H9 (cell line): ENCODE measurements around the gene FTO. TPM values are rescaled to one million over a fixed set of nuclear protein-coding genes. Genes with fewer than 3 reads are reported as not detected.

ENCODE experiments used
- DNase-seq: peaks from one replicate; pipeline ENCODE4 v3.0.0-alpha.2; 2017
- H2AFZ ChIP-seq: one replicate; pipeline ENCODE4 v1.6.1; 2013; ENCODE audit warnings: mild to moderate bottlenecking, low read length, control low read depth, moderate library complexity
- H2AK5ac ChIP-seq: 2 replicates; pipeline ENCODE4 v1.6.1; 2013; ENCODE audit warnings: low read length, control low read depth, mixed read lengths; ENCODE audit not compliant: insufficient read length
- H2BK120ac ChIP-seq: one replicate; pipeline ENCODE4 v1.6.1; 2013; ENCODE audit warnings: low read depth, mild to moderate bottlenecking, low read length, control low read depth, inconsistent platforms; ENCODE audit not compliant: poor library complexity, severe bottlenecking
- H2BK12ac ChIP-seq: 2 replicates; pipeline ENCODE4 v1.6.1; 2013; ENCODE audit warnings: low read length, control low read depth, mixed read lengths, low read depth; ENCODE audit not compliant: insufficient read length
- H2BK15ac ChIP-seq: 2 replicates; pipeline ENCODE4 v1.6.1; 2013; ENCODE audit warnings: low read depth, low read length, control low read depth
- H2BK20ac ChIP-seq: one replicate; pipeline ENCODE4 v1.6.1; 2013; ENCODE audit warnings: low read depth, mild to moderate bottlenecking, low read length, control low read depth, inconsistent platforms; ENCODE audit not compliant: poor library complexity, severe bottlenecking
- H2BK5ac ChIP-seq: 2 replicates; pipeline ENCODE4 v1.6.1; 2013; ENCODE audit warnings: low read length, control low read depth, mixed read lengths; ENCODE audit not compliant: insufficient read length
- H3K14ac ChIP-seq: 2 replicates; pipeline ENCODE4 v1.6.1; 2013; ENCODE audit warnings: low read length, control low read depth; ENCODE audit not compliant: insufficient read depth
- H3K18ac ChIP-seq: 2 replicates; pipeline ENCODE4 v1.6.1; 2013; ENCODE audit warnings: low read depth, mild to moderate bottlenecking, mixed read lengths, low read length, control low read depth; ENCODE audit not compliant: insufficient read length
- H3K23ac ChIP-seq: 2 replicates; pipeline ENCODE4 v1.6.1; 2013; ENCODE audit warnings: low read length, control low read depth, mixed read lengths, low read depth; ENCODE audit not compliant: insufficient read length
- H3K23me2 ChIP-seq: 2 replicates; pipeline ENCODE4 v1.6.1; 2013; ENCODE audit warnings: low read depth, mild to moderate bottlenecking, mixed read lengths, low read length, control low read depth; ENCODE audit not compliant: insufficient read length, poor library complexity, severe bottlenecking
- H3K27ac ChIP-seq: 2 replicates; pipeline ENCODE4 v1.5.1; 2013; ENCODE audit warnings: low read length, control low read depth, mixed read lengths, low read depth; ENCODE audit not compliant: insufficient read length
- H3K27me3 ChIP-seq: 2 replicates; pipeline ENCODE4 v1.6.1; 2013; ENCODE audit warnings: low read length, control low read depth, inconsistent platforms; ENCODE audit not compliant: insufficient read depth
- H3K4ac ChIP-seq: 2 replicates; pipeline ENCODE4 v1.6.1; 2013; ENCODE audit warnings: low read depth, mild to moderate bottlenecking, control low read depth, inconsistent platforms, low read length, moderate library complexity
- H3K4me1 ChIP-seq: 2 replicates; pipeline ENCODE4 v1.6.1; 2013; ENCODE audit warnings: low read length, control low read depth, inconsistent platforms; ENCODE audit not compliant: insufficient read depth
- H3K4me2 ChIP-seq: 2 replicates; pipeline ENCODE4 v1.6.1; 2013; ENCODE audit warnings: low read length, control low read depth, mixed read lengths; ENCODE audit not compliant: insufficient read length, insufficient read depth
- H3K56ac ChIP-seq: 2 replicates; pipeline ENCODE4 v1.6.1; 2013; ENCODE audit warnings: low read depth, mild to moderate bottlenecking, mixed read lengths, low read length, control low read depth; ENCODE audit not compliant: insufficient read length
- H3K79me1 ChIP-seq: 2 replicates; pipeline ENCODE4 v1.6.1; 2013; ENCODE audit warnings: low read depth, mild to moderate bottlenecking, moderate library complexity, low read length, control low read depth, inconsistent platforms; ENCODE audit not compliant: insufficient read depth, poor library complexity, severe bottlenecking
- H3K79me2 ChIP-seq: 2 replicates; pipeline ENCODE4 v1.6.1; 2013; ENCODE audit warnings: low read length, control low read depth, inconsistent platforms; ENCODE audit not compliant: insufficient read depth
- H3K9ac ChIP-seq: 2 replicates; pipeline ENCODE4 v1.6.1; 2013; ENCODE audit warnings: low read length, control low read depth, mixed read lengths; ENCODE audit not compliant: insufficient read length; ENCODE audit errors: extremely low read depth
- H3K9me3 ChIP-seq: one replicate; pipeline ENCODE4 v1.6.1; 2013; ENCODE audit warnings: low read depth, low read length, inconsistent platforms; ENCODE audit not compliant: control insufficient read depth
- H3T11ph ChIP-seq: one replicate; pipeline ENCODE4 v1.6.1; 2013; ENCODE audit warnings: mild to moderate bottlenecking, low read length, control low read depth, inconsistent platforms
- H4K20me1 ChIP-seq: one replicate; pipeline ENCODE4 v1.6.1; 2013; ENCODE audit not compliant: control insufficient read depth, insufficient read length, insufficient read depth
- H4K5ac ChIP-seq: 2 replicates; pipeline ENCODE4 v1.6.1; 2013; ENCODE audit warnings: low read depth, mild to moderate bottlenecking, mixed read lengths, low read length, control low read depth; ENCODE audit not compliant: insufficient read length
- H4K8ac ChIP-seq: replicated peaks from 2 replicates; pipeline ENCODE4 v1.6.1; 2013; ENCODE audit warnings: low read length, control low read depth, mixed read lengths, low read depth; ENCODE audit not compliant: insufficient read length
- H4K91ac ChIP-seq: 2 replicates; pipeline ENCODE4 v1.6.1; 2013; ENCODE audit warnings: low read depth, mild to moderate bottlenecking, moderate library complexity, mixed read lengths, low read length, control low read depth; ENCODE audit not compliant: insufficient read length
- H3K27ac Mint-ChIP-seq, 3 experiments: 2 replicates in 2 of 3; 3 replicates in 1 of 3; pipeline ENCODE4 v1.8.0; 2020 to 2021; ENCODE audit warnings: mixed read lengths in 3 of 3, mild to moderate bottlenecking in 1 of 3, moderate library complexity in 1 of 3
- H3K27me3 Mint-ChIP-seq: 2 replicates; pipeline ENCODE4 v1.8.0; 2021; ENCODE audit warnings: low read depth, mild to moderate bottlenecking, moderate library complexity, mixed read lengths
- H3K36me3 Mint-ChIP-seq, 3 experiments: 2 replicates in 2 of 3; 3 replicates in 1 of 3; pipeline ENCODE4 v1.8.0; 2020 to 2021; ENCODE audit warnings: low read depth in 3 of 3, mixed read lengths in 3 of 3; ENCODE audit not compliant: insufficient read depth in 1 of 3
- H3K4me1 Mint-ChIP-seq, 2 experiments: 2 replicates each; pipeline ENCODE4 v1.8.0; 2020; ENCODE audit warnings: mixed read lengths in 2 of 2
- H3K4me3 Mint-ChIP-seq, 2 experiments: 2 replicates in 1 of 2; 3 replicates in 1 of 2; pipeline ENCODE4 v1.8.0; 2020 to 2021; ENCODE audit warnings: mild to moderate bottlenecking in 2 of 2, mixed read lengths in 2 of 2, moderate library complexity in 1 of 2
- H3K9me3 Mint-ChIP-seq, 2 experiments: 2 replicates in 1 of 2; 3 replicates in 1 of 2; pipeline ENCODE4 v1.8.0; 2020; ENCODE audit warnings: mild to moderate bottlenecking in 2 of 2, mixed read lengths in 2 of 2, moderate library complexity in 1 of 2
- WGBS: extraction: QIAGEN DNeasy Blood & Tissue Kit; methylation state at CpG from one replicate; pipeline ENCODE4 v1.1.7; 2013; ENCODE audit warnings: missing lambda C conversion rate, low lambda C conversion rate, mixed read lengths; ENCODE audit not compliant: insufficient read length; ENCODE audit errors: extremely low coverage; 5-methylcytosine and 5-hydroxymethylcytosine counted together
- total RNA-seq: library from RNA; stranded (reverse); gene quantifications from 2 replicates; pipeline ENCODE4 v1.2.1, GENCODE V29; 2021
- TF ChIP-seq, protein P1 (sequence below): fragments of 200-600 bp; sonication (generic); conservative IDR thresholded peaks from 3 replicates; pipeline ENCODE4 v1.8.0; 2021; ENCODE audit warnings: antibody characterized with exemption, mild to moderate bottlenecking

The FTO gene
- total RNA-seq, 1 experiment from 2014 or later: 67.9 TPM

- H3K4me3 Mint-ChIP-seq: no peak overlapping the region
- H4K8ac ChIP-seq: no peak overlapping the region
- DNase-seq: no peak
- H3K27me3 Mint-ChIP-seq: no peaks in the 10 kb centered on the region; the same call in 1 of the 2 replicates
- H2BK12ac ChIP-seq: no peak overlapping the region
- H4K20me1 ChIP-seq: no peaks in the 10 kb centered on the region
- H2AK5ac ChIP-seq: no peak overlapping the region
- H3K79me1 ChIP-seq: no peaks in the 10 kb centered on the region
- peaks cover 3 to 9% (median 8%) of the 10 kb centered on the region in 3 experiments; a peak in 6 of 7 replicates for H3K36me3 Mint-ChIP-seq
- peaks cover 6 to 7% of the 10 kb centered on the region in 2 experiments; a peak in 4 of 5 replicates for H3K9me3 Mint-ChIP-seq
- TF ChIP-seq, protein P1, sequence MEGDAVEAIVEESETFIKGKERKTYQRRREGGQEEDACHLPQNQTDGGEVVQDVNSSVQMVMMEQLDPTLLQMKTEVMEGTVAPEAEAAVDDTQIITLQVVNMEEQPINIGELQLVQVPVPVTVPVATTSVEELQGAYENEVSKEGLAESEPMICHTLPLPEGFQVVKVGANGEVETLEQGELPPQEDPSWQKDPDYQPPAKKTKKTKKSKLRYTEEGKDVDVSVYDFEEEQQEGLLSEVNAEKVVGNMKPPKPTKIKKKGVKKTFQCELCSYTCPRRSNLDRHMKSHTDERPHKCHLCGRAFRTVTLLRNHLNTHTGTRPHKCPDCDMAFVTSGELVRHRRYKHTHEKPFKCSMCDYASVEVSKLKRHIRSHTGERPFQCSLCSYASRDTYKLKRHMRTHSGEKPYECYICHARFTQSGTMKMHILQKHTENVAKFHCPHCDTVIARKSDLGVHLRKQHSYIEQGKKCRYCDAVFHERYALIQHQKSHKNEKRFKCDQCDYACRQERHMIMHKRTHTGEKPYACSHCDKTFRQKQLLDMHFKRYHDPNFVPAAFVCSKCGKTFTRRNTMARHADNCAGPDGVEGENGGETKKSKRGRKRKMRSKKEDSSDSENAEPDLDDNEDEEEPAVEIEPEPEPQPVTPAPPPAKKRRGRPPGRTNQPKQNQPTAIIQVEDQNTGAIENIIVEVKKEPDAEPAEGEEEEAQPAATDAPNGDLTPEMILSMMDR: no peak
- WGBS: no CpG with 5 or more reads among the region's 1 CpG
- H2BK15ac ChIP-seq: no peak overlapping the region
- no peak overlapping the region for H3K27ac Mint-ChIP-seq
- H3K23me2 ChIP-seq: no peaks in the 10 kb centered on the region
- H3K27ac ChIP-seq: no peak overlapping the region
- H3K4ac ChIP-seq: no peak overlapping the region
- H3K23ac ChIP-seq: no peak overlapping the region
- no peak overlapping the region for H3T11ph ChIP-seq
- H3K27me3 ChIP-seq: no peaks in the 10 kb centered on the region
- H3K4me2 ChIP-seq: no peak overlapping the region
- no peak overlapping the region for H4K5ac ChIP-seq
- no peak overlapping the region for H2BK120ac ChIP-seq
- no peak overlapping the region for H3K14ac ChIP-seq
- H3K4me1 Mint-ChIP-seq: peaks cover 12 to 16% of the 10 kb centered on the region in 2 experiments
- H3K18ac ChIP-seq: no peak overlapping the region
- H4K91ac ChIP-seq: no peak overlapping the region
- no peak overlapping the region for H2AFZ ChIP-seq
- H2BK20ac ChIP-seq: no peak overlapping the region
- no peak overlapping the region for H2BK5ac ChIP-seq
- H3K4me1 ChIP-seq: peaks cover 3% of the 10 kb centered on the region; the same call in 1 of the 2 replicates
- no peaks in the 10 kb centered on the region for H3K9me3 ChIP-seq
- no peak overlapping the region for H3K9ac ChIP-seq
- H3K79me2 ChIP-seq: no peaks in the 10 kb centered on the region
- H3K56ac ChIP-seq: no peak overlapping the region
Observed at GRCh38 chr16:54034684-54035083, 330.7 kb downstream of the FTO start.
